Aorta (tissue), 5 donors: ENCODE data around the gene C2orf76. TPM values are rescaled to one million over a fixed set of nuclear protein-coding genes. Genes with fewer than 3 reads are reported as not detected.

ENCODE experiments used
- ATAC-seq: fragments of 200-7000 bp; cut with Tn5 transposase; one replicate; pipeline ENCODE4 v1.9.1; 2022; ENCODE audit warnings: moderate library complexity; ENCODE audit not compliant: low FRiP score
- DNase-seq, 2 donors: peaks; one replicate each; pipeline ENCODE4 v3.0.0-alpha.2; 2020
- H3K27ac ChIP-seq, 2 donors: one replicate each; pipeline ENCODE4 v1.5.1; 2013; ENCODE audit warnings: low read length in 2 of 2, mild to moderate bottlenecking in 2 of 2, moderate library complexity in 2 of 2, control low read depth in 1 of 2, inconsistent platforms in 1 of 2, low read depth in 1 of 2
- H3K27me3 ChIP-seq, 2 donors: one replicate each; pipeline ENCODE4 v1.6.1; 2013; ENCODE audit warnings: control low read depth in 1 of 2, low read length in 1 of 2, mild to moderate bottlenecking in 1 of 2, moderate library complexity in 1 of 2; ENCODE audit not compliant: insufficient read depth in 2 of 2, control insufficient read depth in 1 of 2
- H3K36me3 ChIP-seq, 2 donors: one replicate each; pipeline ENCODE4 v1.6.1; 2013; ENCODE audit warnings: control low read depth in 1 of 2, low read length in 1 of 2, mild to moderate bottlenecking in 1 of 2; ENCODE audit not compliant: insufficient read depth in 2 of 2, control insufficient read depth in 1 of 2
- H3K4me1 ChIP-seq, 2 donors: one replicate each; pipeline ENCODE4 v1.6.1; 2013; ENCODE audit warnings: low read length in 2 of 2, control low read depth in 1 of 2, mild to moderate bottlenecking in 1 of 2, moderate library complexity in 1 of 2; ENCODE audit not compliant: insufficient read depth in 2 of 2, control insufficient read depth in 1 of 2
- H3K4me3 ChIP-seq, 2 donors: one replicate each; pipeline ENCODE4 v1.5.1; 2013; ENCODE audit warnings: low read length in 2 of 2, control low read depth in 1 of 2, mild to moderate bottlenecking in 1 of 2
- H3K9me3 ChIP-seq: one replicate; pipeline ENCODE4 v1.6.1; 2013; ENCODE audit warnings: mild to moderate bottlenecking, low read length; ENCODE audit not compliant: control insufficient read depth
- WGBS, 2 donors: extraction: QIAGEN DNeasy Blood & Tissue Kit; methylation state at CpG; one replicate each; pipeline ENCODE4 v1.1.7; 2013; 5-methylcytosine and 5-hydroxymethylcytosine counted together
- intact Hi-C, 2 donors: fragments of 100-400 bp; cut with DNase I; formaldehyde crosslinking; loops; one replicate each; pipeline versions ENCODE4 v1.14.2 to v1.15.0; 2022
- polyA plus RNA-seq, 2 donors: library from polyadenylated mRNA; stranded (reverse); fragments of 200-250 nt; gene quantifications; one replicate each; pipeline ENCODE4 v1.2.3, GENCODE V29; 2013
- total RNA-seq, 2 donors: library from RNA; stranded (reverse); fragmentation: NEBNext Ultra II Directional; extraction: Animal tissue kit (Norgen Biotek cat#: 25700); gene quantifications; one replicate each; pipeline ENCODE4 v1.2.1, GENCODE V29; 2021
- donor health status: healthy with polysubstance abuse.
- donor health status: Bipolar disorder and iron deficiency.
- donor health status: DM: no; HTN: no; CAD: no.
- donor health status: DM: no; HTN: no; CAD: no.
- donor health status: DM: yes; HTN: yes; CAD: no.

Gene C2orf76
- total and polyA plus RNA-seq, 4 donors = 11.2 to 29.8 (median 15.0) TPM

DNA sequence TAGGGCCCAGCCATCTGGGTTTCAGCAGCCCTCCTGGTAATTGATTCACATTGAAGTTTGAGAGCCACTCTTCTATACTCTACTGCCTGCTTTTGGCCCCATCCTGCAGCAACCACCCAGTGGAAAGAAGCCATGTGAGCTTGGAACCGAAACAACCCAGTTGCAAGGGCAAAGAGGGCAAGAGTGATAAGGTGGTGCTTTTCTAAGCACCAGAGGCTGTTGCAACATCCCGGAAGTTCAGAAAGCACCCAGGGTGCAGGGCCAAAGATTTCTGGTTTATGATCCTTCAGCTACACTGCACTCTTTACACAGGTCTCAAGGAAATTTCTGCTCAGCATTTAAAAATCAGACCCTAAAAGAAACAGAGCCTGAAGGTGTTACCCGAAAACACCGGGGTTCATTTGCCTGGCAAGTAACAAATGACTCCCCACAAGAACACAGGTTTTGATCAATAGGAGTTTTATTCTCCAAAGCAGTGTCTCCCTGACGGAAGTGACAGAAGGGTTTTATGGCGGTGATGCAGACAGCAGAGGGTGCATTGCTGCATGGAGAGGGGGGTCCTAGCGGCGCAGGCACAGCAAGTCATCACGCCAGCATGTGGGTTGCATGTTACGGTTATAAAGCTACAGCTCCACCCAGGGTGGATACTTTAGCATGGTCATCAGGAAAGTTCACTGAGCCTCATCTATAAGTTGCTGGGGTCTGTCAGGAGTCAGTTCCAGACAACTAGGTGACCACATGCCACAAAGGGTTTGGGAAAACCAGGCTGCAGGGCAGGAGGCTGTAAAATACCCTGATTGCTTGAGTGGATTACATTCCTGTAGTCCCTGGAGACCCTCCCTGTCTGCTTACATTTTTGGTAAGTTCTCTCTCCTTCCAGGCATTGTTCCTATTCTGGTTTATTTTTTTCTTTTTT, 36.3 kb upstream of the C2orf76 start:
- ATAC-seq = no peak
- no peaks in the 10 kb centered on the region for H3K36me3 ChIP-seq
- WGBS, 2 donors = 61 to 64% methylated on average over 10 of the region's 10 CpGs

GRCh38 chr2:119402106-119402505, 35.5 kb upstream of the C2orf76 start:
- Histone ChIP-seq H3K9me3 (no peaks in the 10 kb centered on the region), H3K4me1 (no peaks in the 10 kb centered on the region), H3K4me3 (no peak overlapping the region), H3K36me3 (no peaks in the 10 kb centered on the region), H3K27ac (no peak overlapping the region), H3K27me3 (no peaks in the 10 kb centered on the region)
- ATAC-seq (no peak), DNase-seq (no peak)
- 77 to 78% methylated on average over 5 of the region's 5 CpGs for WGBS, 2 donors
- intact Hi-C loops = loop anchor here in 1 of 2 donors (10.0 kb wide), 1 partner anchor 243 kb away; no protein-coding TSS in a partner anchor

More for the DNA sequence above, 36.3 kb upstream of the C2orf76 start:
- Histone ChIP-seq H3K9me3 (no peaks in the 10 kb centered on the region), H3K4me1 (no peaks in the 10 kb centered on the region), H3K27ac (no peak overlapping the region), H3K27me3 (no peaks in the 10 kb centered on the region), H3K4me3 (no peak overlapping the region)
- intact Hi-C loops = loop anchor here in 1 of 2 donors (10.0 kb wide), 1 partner anchor 242 kb away; no protein-coding TSS in a partner anchor
- no peak for DNase-seq

GRCh38 chr2:119397196-119397595, 30.6 kb upstream of the C2orf76 start:
- H3K4me1 ChIP-seq = no peaks in the 10 kb centered on the region
- H3K9me3 ChIP-seq = no peaks in the 10 kb centered on the region
- no peak overlapping the region for H3K27ac ChIP-seq
- 88 to 92% methylated on average over 6 of the region's 6 CpGs for WGBS, 2 donors
- intact Hi-C loops = no loop called here
- H3K27me3 ChIP-seq = no peaks in the 10 kb centered on the region
- no peak for DNase-seq
- ATAC-seq = no peak
- H3K36me3 ChIP-seq = no peaks in the 10 kb centered on the region
- no peak overlapping the region for H3K4me3 ChIP-seq

- DNase-seq (no peak), ATAC-seq (no peak)
- no peak overlapping the region for H3K4me3 ChIP-seq
- no peak overlapping the region for H3K27ac ChIP-seq
- H3K36me3 ChIP-seq = no peaks in the 10 kb centered on the region
- H3K4me1 ChIP-seq = no peaks in the 10 kb centered on the region
- WGBS, 2 donors = 83 to 94% methylated on average over 3 of the region's 3 CpGs
- intact Hi-C loops = no loop called here
- H3K27me3 ChIP-seq = no peaks in the 10 kb centered on the region
- no peaks in the 10 kb centered on the region for H3K9me3 ChIP-seq
These were observed 27.5 kb upstream of the C2orf76 start for GRCh38 chr2:119393971-119394748.

DNA sequence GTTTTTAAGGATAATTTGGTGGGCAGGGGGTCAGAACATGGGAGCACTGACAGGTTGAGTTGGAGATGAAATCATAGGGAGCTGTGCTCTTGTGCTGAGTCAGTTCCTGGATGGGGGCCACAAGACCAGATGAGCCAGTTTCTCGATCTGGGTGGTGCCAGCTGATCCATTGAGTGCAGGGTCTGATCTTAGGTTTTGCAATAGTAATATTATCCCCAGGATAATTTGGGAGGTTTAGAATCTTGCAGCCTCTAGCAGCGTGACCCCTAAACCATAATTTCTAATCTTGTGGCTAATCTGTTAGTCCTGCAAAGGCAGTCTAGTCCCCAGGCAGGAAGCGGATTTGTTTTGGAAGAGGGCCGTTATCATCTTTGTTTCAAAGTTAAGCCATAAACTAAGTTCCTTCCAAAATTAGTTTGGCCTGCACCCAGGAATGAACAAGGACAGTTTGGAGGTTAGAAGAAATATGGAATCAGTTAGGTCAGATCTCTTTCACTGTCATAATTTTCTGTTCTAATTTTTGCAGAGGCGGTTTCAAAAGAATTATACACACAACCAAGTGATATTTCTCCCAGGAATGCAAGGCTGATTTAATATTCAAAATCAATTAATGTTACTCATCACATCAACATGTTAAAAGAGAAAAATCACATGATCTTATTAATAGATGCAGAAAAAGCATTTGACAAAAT, 23.1 kb upstream of the C2orf76 start:
- Histone ChIP-seq H3K9me3 (peaks cover 2% of the 10 kb centered on the region), H3K4me1 (no peaks in the 10 kb centered on the region), H3K36me3 (no peaks in the 10 kb centered on the region), H3K27me3 (no peaks in the 10 kb centered on the region), H3K27ac (no peak overlapping the region), H3K4me3 (no peak overlapping the region)
- ATAC-seq = peak; percentile 64
- peak in 1 of 2 donors; percentile 68 for DNase-seq
- 29 to 30% methylated on average over 5 of the region's 5 CpGs for WGBS, 2 donors
- intact Hi-C loops = no loop called here

- WGBS, 2 donors = 34 to 50% methylated on average over 9 of the region's 9 CpGs
- Histone ChIP-seq H3K27me3 (no peaks in the 10 kb centered on the region), H3K4me1 (no peaks in the 10 kb centered on the region), H3K9me3 (peaks cover 2% of the 10 kb centered on the region), H3K36me3 (no peaks in the 10 kb centered on the region), H3K4me3 (no peak overlapping the region), H3K27ac (no peak overlapping the region)
- ATAC-seq (peak; percentile 70), DNase-seq (peak; percentile 79 to 88)
- intact Hi-C loops = no loop called here
These were observed 20.9 kb upstream of the C2orf76 start for GRCh38 chr2:119387381-119388129.

GRCh38 chr2:119385466-119385865, 18.8 kb upstream of the C2orf76 start:
- intact Hi-C loops = no loop called here
- peaks cover 2% of the 10 kb centered on the region for H3K9me3 ChIP-seq

GRCh38 chr2:119384971-119385370, 18.3 kb upstream of the C2orf76 start:
- intact Hi-C loops = no loop called here
- 83 to 86% methylated on average over 4 of the region's 4 CpGs for WGBS, 2 donors

More at GRCh38 chr2:119385466-119385865, 18.8 kb upstream of the C2orf76 start:
- no peaks in the 10 kb centered on the region for H3K27me3 ChIP-seq
- no peak overlapping the region for H3K4me3 ChIP-seq
- no peaks in the 10 kb centered on the region for H3K4me1 ChIP-seq
- DNase-seq (no peak), ATAC-seq (no peak)
- no peaks in the 10 kb centered on the region for H3K36me3 ChIP-seq
- WGBS, 2 donors = 62 to 77% methylated on average over 3 of the region's 3 CpGs
- H3K27ac ChIP-seq = no peak overlapping the region

More at GRCh38 chr2:119384971-119385370, 18.3 kb upstream of the C2orf76 start:
- Histone ChIP-seq H3K4me1 (no peaks in the 10 kb centered on the region), H3K9me3 (peaks cover 2% of the 10 kb centered on the region), H3K27me3 (no peaks in the 10 kb centered on the region), H3K4me3 (no peak overlapping the region), H3K27ac (no peak overlapping the region), H3K36me3 (no peaks in the 10 kb centered on the region)
- ATAC-seq (no peak), DNase-seq (no peak)
